Upper lobe of left lung (tissue), 6 donors: ENCODE data around the gene IGSF5. TPM values are rescaled to one million over a fixed set of nuclear protein-coding genes. Genes with fewer than 3 reads are reported as not detected.

ENCODE experiments used
- ATAC-seq, 2 donors: fragments of 200-7000 bp; cut with Tn5 transposase; one replicate each; pipeline ENCODE4 v1.9.1; 2022; ENCODE audit warnings: mild to moderate bottlenecking in 2 of 2, moderate library complexity in 2 of 2; ENCODE audit not compliant: low FRiP score in 2 of 2
- DNase-seq, 2 donors: peaks; one replicate each; pipeline ENCODE4 v3.0.0-alpha.2; 2019 to 2020
- H3K27ac ChIP-seq, 4 donors: fragments of 200-600 bp; sonication (generic); one replicate each; pipeline ENCODE4 v1.5.1; 2016 to 2019
- H3K27me3 ChIP-seq, 4 donors: fragments of 200-600 bp; sonication (generic); one replicate each; pipeline ENCODE4 v1.5.1; 2017 to 2019
- H3K36me3 ChIP-seq, 4 donors: fragments of 200-600 bp; sonication (generic); one replicate each; pipeline ENCODE4 v1.5.1; 2016 to 2019
- H3K4me1 ChIP-seq, 4 donors: fragments of 200-600 bp; sonication (generic); one replicate each; pipeline ENCODE4 v1.5.1; 2018 to 2019
- H3K4me3 ChIP-seq, 4 donors: fragments of 200-600 bp; sonication (generic); one replicate each; pipeline ENCODE4 v1.5.1; 2017 to 2019; ENCODE audit warnings: mild to moderate bottlenecking in 2 of 4, moderate library complexity in 1 of 4
- H3K9me3 ChIP-seq, 4 donors: fragments of 200-600 bp; sonication (generic); one replicate each; pipeline ENCODE4 v1.5.1; 2018 to 2019
- CTCF ChIP-seq, 6 experiments: fragments of 450-650 bp in 4 of 6; fragments of 200-600 bp in 2 of 6; sonication (generic) in 2 of 6; IDR thresholded peaks; one replicate each; pipeline ENCODE4 v1.5.1; 2016 to 2019; ENCODE audit warnings: antibody characterized with exemption in 6 of 6
- EP300 ChIP-seq, 4 donors: sonication (generic); formaldehyde crosslinking; IDR thresholded peaks; one replicate each; pipeline ENCODE4 v1.5.1; 2017; ENCODE audit warnings: antibody characterized with exemption in 4 of 4, control low read depth in 2 of 4
- POLR2A ChIP-seq, 4 donors: fragments of 450-650 bp; IDR thresholded peaks; one replicate each; pipeline ENCODE4 v1.5.1; 2016 to 2017; ENCODE audit warnings: antibody characterized with exemption in 4 of 4, mild to moderate bottlenecking in 2 of 4
- POLR2AphosphoS5 ChIP-seq, 2 donors: sonication (generic); formaldehyde crosslinking; IDR thresholded peaks; one replicate each; pipeline ENCODE4 v1.5.1; 2017; ENCODE audit warnings: antibody characterized with exemption in 2 of 2
- WGBS, 2 donors: methylation state at CpG; one replicate each; pipeline ENCODE4 v1.1.5; 2017 to 2018; 5-methylcytosine and 5-hydroxymethylcytosine counted together
- total RNA-seq, 6 donors: library from RNA; depleted of rRNA in 4 of 6; stranded (reverse); fragments of >200 nt in 4 of 6; gene quantifications; one replicate each; pipeline versions ENCODE4 v1.1.0 to v1.2.1, GENCODE V29; 2016 to 2021
- donor health status: DM: no; HTN: no; CAD: no; lungs with moderate emphysema.
- donor health status: DM: no; HTN: yes; CAD: no; lungs with severe emphysema.

Gene IGSF5
- total RNA-seq, 6 donors from 2014 or later = not detected

GRCh38 chr21:39705849-39706248, 39.1 kb upstream of the IGSF5 start:
- ATAC-seq = no peak
- 73 to 78% methylated on average over 2 of the region's 2 CpGs for WGBS, 2 donors
- no peak for DNase-seq

GRCh38 chr21:39707316-39707715, 37.7 kb upstream of the IGSF5 start:
- H3K27me3 ChIP-seq = no peaks in the 10 kb centered on the region
- H3K36me3 ChIP-seq = no peaks in the 10 kb centered on the region
- peaks cover 0 to 7% (median 5%) of the 10 kb centered on the region in 4 donors for H3K9me3 ChIP-seq
- WGBS, 2 donors = 21 to 59% methylated on average over 1 of the region's 1 CpG
- no peak overlapping the region for H3K4me3 ChIP-seq
- TF ChIP-seq EP300 (IDR thresholded peaks at IDR 0.05) = no peak
- TF ChIP-seq POLR2AphosphoS5 (IDR thresholded peaks at IDR 0.05) = no peak
- no peak for TF ChIP-seq CTCF (IDR thresholded peaks at IDR 0.05)
- TF ChIP-seq POLR2A (IDR thresholded peaks at IDR 0.05) = no peak
- ATAC-seq (no peak), DNase-seq (no peak)
- no peaks in the 10 kb centered on the region for H3K4me1 ChIP-seq
- no peak overlapping the region for H3K27ac ChIP-seq

More at GRCh38 chr21:39705849-39706248, 39.1 kb upstream of the IGSF5 start:
- H3K4me1 ChIP-seq = no peaks in the 10 kb centered on the region
- no peaks in the 10 kb centered on the region for H3K27me3 ChIP-seq
- no peak for TF ChIP-seq POLR2AphosphoS5 (IDR thresholded peaks at IDR 0.05)
- TF ChIP-seq EP300 (IDR thresholded peaks at IDR 0.05) = no peak
- TF ChIP-seq CTCF (IDR thresholded peaks at IDR 0.05) = no peak
- TF ChIP-seq POLR2A (IDR thresholded peaks at IDR 0.05) = no peak
- H3K27ac ChIP-seq = no peak overlapping the region
- no peaks in the 10 kb centered on the region for H3K36me3 ChIP-seq
- no peak overlapping the region for H3K4me3 ChIP-seq
- peaks cover 0 to 7% (median 5%) of the 10 kb centered on the region in 4 donors for H3K9me3 ChIP-seq

GRCh38 chr21:39710866-39711265, 34.1 kb upstream of the IGSF5 start:
- no peak for DNase-seq
- TF ChIP-seq POLR2AphosphoS5 (IDR thresholded peaks at IDR 0.05) = no peak
- TF ChIP-seq EP300 (IDR thresholded peaks at IDR 0.05) = no peak
- no peak for TF ChIP-seq CTCF (IDR thresholded peaks at IDR 0.05)
- TF ChIP-seq POLR2A (IDR thresholded peaks at IDR 0.05) = no peak
- Histone ChIP-seq H3K27me3 (no peaks in the 10 kb centered on the region), H3K4me1 (no peaks in the 10 kb centered on the region), H3K36me3 (no peaks in the 10 kb centered on the region), H3K9me3 (no peaks in the 10 kb centered on the region), H3K4me3 (no peak overlapping the region), H3K27ac (no peak overlapping the region)
- no peak for ATAC-seq
- WGBS, 2 donors = 91 to 97% methylated on average over 8 of the region's 8 CpGs

GRCh38 chr21:39712273-39712672, 32.7 kb upstream of the IGSF5 start:
- H3K4me1 ChIP-seq = no peaks in the 10 kb centered on the region
- H3K27me3 ChIP-seq = no peaks in the 10 kb centered on the region
- H3K36me3 ChIP-seq = no peaks in the 10 kb centered on the region
- no peak overlapping the region for H3K4me3 ChIP-seq
- no peak for ATAC-seq
- H3K27ac ChIP-seq = no peak overlapping the region
- H3K9me3 ChIP-seq = no peaks in the 10 kb centered on the region
- no peak for TF ChIP-seq POLR2A (IDR thresholded peaks at IDR 0.05)
- TF ChIP-seq CTCF (IDR thresholded peaks at IDR 0.05) = no peak
- TF ChIP-seq EP300 (IDR thresholded peaks at IDR 0.05) = no peak
- no peak for TF ChIP-seq POLR2AphosphoS5 (IDR thresholded peaks at IDR 0.05)
- no peak for DNase-seq
- 84 to 88% methylated on average over 7 of the region's 7 CpGs for WGBS, 2 donors

- no peak overlapping the region for H3K27ac ChIP-seq
- no peak overlapping the region for H3K4me3 ChIP-seq
- WGBS, 2 donors = 63 to 68% methylated on average over 3 of the region's 3 CpGs
- no peaks in the 10 kb centered on the region for H3K4me1 ChIP-seq
- ATAC-seq = no peak
- TF ChIP-seq POLR2A (IDR thresholded peaks at IDR 0.05) (no peak), EP300 (IDR thresholded peaks at IDR 0.05) (no peak)
- no peaks in the 10 kb centered on the region for H3K9me3 ChIP-seq
- H3K27me3 ChIP-seq = no peaks in the 10 kb centered on the region
- no peaks in the 10 kb centered on the region for H3K36me3 ChIP-seq
- no peak for DNase-seq
Observed at GRCh38 chr21:39712976-39713375, 32.0 kb upstream of the IGSF5 start.
